Ishikawa (cell line): ENCODE results near the gene ARHGAP36.

Source experiments
- CEBPB ChIP-seq: IDR thresholded peaks from 2 replicates; pipeline ENCODE4 v1.6.1; 2012
- CREB1 ChIP-seq: IDR thresholded peaks from 2 replicates; pipeline ENCODE4 v1.6.1; 2012; ENCODE audit warnings: low read depth
- EGR1 ChIP-seq: IDR thresholded peaks from 2 replicates; pipeline ENCODE4 v1.6.1; 2012
- EP300 ChIP-seq: IDR thresholded peaks from 2 replicates; pipeline ENCODE4 v1.6.1; 2012; ENCODE audit warnings: borderline replicate concordance
- FOXM1 ChIP-seq: IDR thresholded peaks from 2 replicates; pipeline ENCODE4 v1.6.1; 2012; ENCODE audit warnings: low read depth, borderline replicate concordance
- MAX ChIP-seq: IDR thresholded peaks from 2 replicates; pipeline ENCODE4 v1.6.1; 2012
- NFIC ChIP-seq: IDR thresholded peaks from 2 replicates; pipeline ENCODE4 v1.6.1; 2012
- RAD21 ChIP-seq: IDR thresholded peaks from 2 replicates; pipeline ENCODE4 v1.6.1; 2012; ENCODE audit warnings: low read depth
- REST ChIP-seq: IDR thresholded peaks from 2 replicates; pipeline ENCODE4 v1.6.1; 2012; ENCODE audit warnings: low read depth, mild to moderate bottlenecking
- TAF1 ChIP-seq: IDR thresholded peaks from 2 replicates; pipeline ENCODE4 v1.6.1; 2012; ENCODE audit warnings: low read depth, mild to moderate bottlenecking
- TCF12 ChIP-seq: IDR thresholded peaks from 2 replicates; pipeline ENCODE4 v1.6.1; 2012; ENCODE audit warnings: low read depth
- TEAD4 ChIP-seq: IDR thresholded peaks from 2 replicates; pipeline ENCODE4 v1.6.1; 2012
- YY1 ChIP-seq: IDR thresholded peaks from 2 replicates; pipeline ENCODE4 v1.6.1; 2012; ENCODE audit warnings: low read depth
- ZBTB7A ChIP-seq: IDR thresholded peaks from 2 replicates; pipeline ENCODE4 v1.6.1; 2012; ENCODE audit warnings: low read depth
- TF ChIP-seq, protein P1 (sequence below): IDR thresholded peaks from 2 replicates; pipeline ENCODE4 v1.6.1; 2012

Gene ARHGAP36

DNA sequence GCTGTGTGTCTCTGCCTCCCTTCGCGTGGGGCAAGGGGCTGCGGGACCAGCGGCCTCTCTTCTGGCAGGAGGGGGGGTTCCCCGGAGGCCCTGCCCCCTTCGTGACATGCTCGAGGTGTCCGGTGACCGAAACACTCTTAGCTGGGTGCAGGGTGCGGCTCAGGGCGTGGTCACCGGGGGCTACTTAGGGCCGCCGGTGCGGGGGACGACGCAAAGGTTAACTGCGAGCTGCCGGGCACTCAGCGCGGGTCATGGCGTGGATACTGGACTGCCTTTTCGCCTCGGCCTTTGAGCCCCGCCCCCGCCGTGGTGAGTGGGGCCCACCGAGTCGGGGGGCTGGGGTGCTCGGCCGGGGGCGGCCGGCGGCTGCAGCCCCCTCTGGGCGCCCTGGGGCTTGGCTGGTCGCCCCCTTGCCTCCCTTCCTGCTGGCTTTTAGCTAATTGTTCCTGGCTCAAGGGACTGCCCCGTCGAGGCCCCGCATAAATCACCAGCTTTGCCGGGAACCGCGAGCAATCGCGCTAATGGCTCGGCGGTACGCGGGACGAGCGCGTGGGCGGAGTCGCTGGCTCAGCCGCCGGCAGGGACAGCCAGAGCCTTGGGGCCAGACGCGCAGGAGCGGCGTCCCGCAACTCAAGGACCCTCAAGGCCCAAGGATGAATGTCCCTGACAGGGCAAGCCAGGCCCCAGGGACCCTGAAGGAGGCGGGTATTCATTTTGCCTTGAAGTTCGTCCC is at the start of gene ARHGAP36:
ARHGAP36 (plus strand) TSS at position 211 of the 733 bp plus-strand sequence. CDS start 23,320 bp downstream, outside the sequence.
- TF ChIP-seq REST, result no peak
- peak; percentile 36; the same call in 1 of the 2 replicates for TF ChIP-seq EGR1
- TF ChIP-seq CEBPB, result no peak

- TF ChIP-seq CREB1 (no peak), TAF1 (no peak), TEAD4 (no peak), TCF12 (no peak), MAX (no peak), CEBPB (no peak), REST (no peak), RAD21 (no peak), FOXM1 (no peak), EGR1 (no peak), ZBTB7A (no peak), YY1 (no peak), EP300 (no peak)
- TF ChIP-seq, protein P1, sequence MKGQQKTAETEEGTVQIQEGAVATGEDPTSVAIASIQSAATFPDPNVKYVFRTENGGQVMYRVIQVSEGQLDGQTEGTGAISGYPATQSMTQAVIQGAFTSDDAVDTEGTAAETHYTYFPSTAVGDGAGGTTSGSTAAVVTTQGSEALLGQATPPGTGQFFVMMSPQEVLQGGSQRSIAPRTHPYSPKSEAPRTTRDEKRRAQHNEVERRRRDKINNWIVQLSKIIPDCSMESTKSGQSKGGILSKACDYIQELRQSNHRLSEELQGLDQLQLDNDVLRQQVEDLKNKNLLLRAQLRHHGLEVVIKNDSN, result no peak
Observed at GRCh38 chrX:131010186-131010585, 48.0 kb upstream of the ARHGAP36 start.

- no peak for TF ChIP-seq RAD21
- no peak for TF ChIP-seq ZBTB7A
- no peak for TF ChIP-seq TAF1
- no peak for TF ChIP-seq EGR1
- TF ChIP-seq TCF12, result no peak
- TF ChIP-seq EP300, result no peak
- TF ChIP-seq REST, result no peak
- no peak for TF ChIP-seq MAX
- no peak for TF ChIP-seq FOXM1
- TF ChIP-seq CREB1, result no peak
- TF ChIP-seq CEBPB, result no peak
- no peak for TF ChIP-seq TEAD4
- TF ChIP-seq YY1, result no peak
Observed at GRCh38 chrX:131025336-131025735, 32.8 kb upstream of the ARHGAP36 start.

GRCh38 chrX:131032354-131033230 is 25.6 kb upstream of the ARHGAP36 start:
- TF ChIP-seq FOXM1 (no peak), NFIC (no peak), EGR1 (no peak), CEBPB (no peak), YY1 (no peak), TEAD4 (no peak), ZBTB7A (no peak), TAF1 (no peak), TCF12 (no peak), EP300 (no peak), CREB1 (no peak), MAX (no peak), REST (no peak)
- TF ChIP-seq, protein P1, result no peak
